H9 (cell line): Measurements from ENCODE around the gene SCGB1C1. TPM values are rescaled to one million over a fixed set of nuclear protein-coding genes. Genes with fewer than 3 reads are reported as not detected.

Experiments
- DNase-seq: peaks from one replicate; pipeline ENCODE4 v3.0.0-alpha.2; 2017
- H2AFZ ChIP-seq: one replicate; pipeline ENCODE4 v1.6.1; 2013; ENCODE audit warnings: mild to moderate bottlenecking, low read length, control low read depth, moderate library complexity
- H2AK5ac ChIP-seq: 2 replicates; pipeline ENCODE4 v1.6.1; 2013; ENCODE audit warnings: low read length, control low read depth, mixed read lengths; ENCODE audit not compliant: insufficient read length
- H2BK120ac ChIP-seq: one replicate; pipeline ENCODE4 v1.6.1; 2013; ENCODE audit warnings: low read depth, mild to moderate bottlenecking, low read length, control low read depth, inconsistent platforms; ENCODE audit not compliant: poor library complexity, severe bottlenecking
- H2BK12ac ChIP-seq: 2 replicates; pipeline ENCODE4 v1.6.1; 2013; ENCODE audit warnings: low read length, control low read depth, mixed read lengths, low read depth; ENCODE audit not compliant: insufficient read length
- H2BK15ac ChIP-seq: 2 replicates; pipeline ENCODE4 v1.6.1; 2013; ENCODE audit warnings: low read depth, low read length, control low read depth
- H2BK20ac ChIP-seq: one replicate; pipeline ENCODE4 v1.6.1; 2013; ENCODE audit warnings: low read depth, mild to moderate bottlenecking, low read length, control low read depth, inconsistent platforms; ENCODE audit not compliant: poor library complexity, severe bottlenecking
- H2BK5ac ChIP-seq: 2 replicates; pipeline ENCODE4 v1.6.1; 2013; ENCODE audit warnings: low read length, control low read depth, mixed read lengths; ENCODE audit not compliant: insufficient read length
- H3K14ac ChIP-seq: 2 replicates; pipeline ENCODE4 v1.6.1; 2013; ENCODE audit warnings: low read length, control low read depth; ENCODE audit not compliant: insufficient read depth
- H3K18ac ChIP-seq: 2 replicates; pipeline ENCODE4 v1.6.1; 2013; ENCODE audit warnings: low read depth, mild to moderate bottlenecking, mixed read lengths, low read length, control low read depth; ENCODE audit not compliant: insufficient read length
- H3K23ac ChIP-seq: 2 replicates; pipeline ENCODE4 v1.6.1; 2013; ENCODE audit warnings: low read length, control low read depth, mixed read lengths, low read depth; ENCODE audit not compliant: insufficient read length
- H3K23me2 ChIP-seq: 2 replicates; pipeline ENCODE4 v1.6.1; 2013; ENCODE audit warnings: low read depth, mild to moderate bottlenecking, mixed read lengths, low read length, control low read depth; ENCODE audit not compliant: insufficient read length, poor library complexity, severe bottlenecking
- H3K27ac ChIP-seq: 2 replicates; pipeline ENCODE4 v1.5.1; 2013; ENCODE audit warnings: low read length, control low read depth, mixed read lengths, low read depth; ENCODE audit not compliant: insufficient read length
- H3K27me3 ChIP-seq: 2 replicates; pipeline ENCODE4 v1.6.1; 2013; ENCODE audit warnings: low read length, control low read depth, inconsistent platforms; ENCODE audit not compliant: insufficient read depth
- H3K4ac ChIP-seq: 2 replicates; pipeline ENCODE4 v1.6.1; 2013; ENCODE audit warnings: low read depth, mild to moderate bottlenecking, control low read depth, inconsistent platforms, low read length, moderate library complexity
- H3K4me1 ChIP-seq: 2 replicates; pipeline ENCODE4 v1.6.1; 2013; ENCODE audit warnings: low read length, control low read depth, inconsistent platforms; ENCODE audit not compliant: insufficient read depth
- H3K4me2 ChIP-seq: 2 replicates; pipeline ENCODE4 v1.6.1; 2013; ENCODE audit warnings: low read length, control low read depth, mixed read lengths; ENCODE audit not compliant: insufficient read length, insufficient read depth
- H3K56ac ChIP-seq: 2 replicates; pipeline ENCODE4 v1.6.1; 2013; ENCODE audit warnings: low read depth, mild to moderate bottlenecking, mixed read lengths, low read length, control low read depth; ENCODE audit not compliant: insufficient read length
- H3K79me1 ChIP-seq: 2 replicates; pipeline ENCODE4 v1.6.1; 2013; ENCODE audit warnings: low read depth, mild to moderate bottlenecking, moderate library complexity, low read length, control low read depth, inconsistent platforms; ENCODE audit not compliant: insufficient read depth, poor library complexity, severe bottlenecking
- H3K79me2 ChIP-seq: 2 replicates; pipeline ENCODE4 v1.6.1; 2013; ENCODE audit warnings: low read length, control low read depth, inconsistent platforms; ENCODE audit not compliant: insufficient read depth
- H3K9ac ChIP-seq: 2 replicates; pipeline ENCODE4 v1.6.1; 2013; ENCODE audit warnings: low read length, control low read depth, mixed read lengths; ENCODE audit not compliant: insufficient read length; ENCODE audit errors: extremely low read depth
- H3K9me3 ChIP-seq: one replicate; pipeline ENCODE4 v1.6.1; 2013; ENCODE audit warnings: low read depth, low read length, inconsistent platforms; ENCODE audit not compliant: control insufficient read depth
- H3T11ph ChIP-seq: one replicate; pipeline ENCODE4 v1.6.1; 2013; ENCODE audit warnings: mild to moderate bottlenecking, low read length, control low read depth, inconsistent platforms
- H4K20me1 ChIP-seq: one replicate; pipeline ENCODE4 v1.6.1; 2013; ENCODE audit not compliant: control insufficient read depth, insufficient read length, insufficient read depth
- H4K5ac ChIP-seq: 2 replicates; pipeline ENCODE4 v1.6.1; 2013; ENCODE audit warnings: low read depth, mild to moderate bottlenecking, mixed read lengths, low read length, control low read depth; ENCODE audit not compliant: insufficient read length
- H4K8ac ChIP-seq: replicated peaks from 2 replicates; pipeline ENCODE4 v1.6.1; 2013; ENCODE audit warnings: low read length, control low read depth, mixed read lengths, low read depth; ENCODE audit not compliant: insufficient read length
- H4K91ac ChIP-seq: 2 replicates; pipeline ENCODE4 v1.6.1; 2013; ENCODE audit warnings: low read depth, mild to moderate bottlenecking, moderate library complexity, mixed read lengths, low read length, control low read depth; ENCODE audit not compliant: insufficient read length
- H3K27ac Mint-ChIP-seq, 3 experiments: 2 replicates in 2 of 3; 3 replicates in 1 of 3; pipeline ENCODE4 v1.8.0; 2020 to 2021; ENCODE audit warnings: mixed read lengths in 3 of 3, mild to moderate bottlenecking in 1 of 3, moderate library complexity in 1 of 3
- H3K27me3 Mint-ChIP-seq: 2 replicates; pipeline ENCODE4 v1.8.0; 2021; ENCODE audit warnings: low read depth, mild to moderate bottlenecking, moderate library complexity, mixed read lengths
- H3K36me3 Mint-ChIP-seq, 3 experiments: 2 replicates in 2 of 3; 3 replicates in 1 of 3; pipeline ENCODE4 v1.8.0; 2020 to 2021; ENCODE audit warnings: low read depth in 3 of 3, mixed read lengths in 3 of 3; ENCODE audit not compliant: insufficient read depth in 1 of 3
- H3K4me1 Mint-ChIP-seq, 2 experiments: 2 replicates each; pipeline ENCODE4 v1.8.0; 2020; ENCODE audit warnings: mixed read lengths in 2 of 2
- H3K4me3 Mint-ChIP-seq, 2 experiments: 2 replicates in 1 of 2; 3 replicates in 1 of 2; pipeline ENCODE4 v1.8.0; 2020 to 2021; ENCODE audit warnings: mild to moderate bottlenecking in 2 of 2, mixed read lengths in 2 of 2, moderate library complexity in 1 of 2
- H3K9me3 Mint-ChIP-seq, 2 experiments: 2 replicates in 1 of 2; 3 replicates in 1 of 2; pipeline ENCODE4 v1.8.0; 2020; ENCODE audit warnings: mild to moderate bottlenecking in 2 of 2, mixed read lengths in 2 of 2, moderate library complexity in 1 of 2
- WGBS: extraction: QIAGEN DNeasy Blood & Tissue Kit; methylation state at CpG from one replicate; pipeline ENCODE4 v1.1.7; 2013; ENCODE audit warnings: missing lambda C conversion rate, low lambda C conversion rate, mixed read lengths; ENCODE audit not compliant: insufficient read length; ENCODE audit errors: extremely low coverage; 5-methylcytosine and 5-hydroxymethylcytosine counted together
- total RNA-seq: library from RNA; stranded (reverse); gene quantifications from 2 replicates; pipeline ENCODE4 v1.2.1, GENCODE V29; 2021
- TF ChIP-seq, protein P1 (sequence below): fragments of 200-600 bp; sonication (generic); conservative IDR thresholded peaks from 3 replicates; pipeline ENCODE4 v1.8.0; 2021; ENCODE audit warnings: antibody characterized with exemption, mild to moderate bottlenecking

The SCGB1C1 gene
- total RNA-seq, 1 experiment from 2014 or later, result not detected

DNA sequence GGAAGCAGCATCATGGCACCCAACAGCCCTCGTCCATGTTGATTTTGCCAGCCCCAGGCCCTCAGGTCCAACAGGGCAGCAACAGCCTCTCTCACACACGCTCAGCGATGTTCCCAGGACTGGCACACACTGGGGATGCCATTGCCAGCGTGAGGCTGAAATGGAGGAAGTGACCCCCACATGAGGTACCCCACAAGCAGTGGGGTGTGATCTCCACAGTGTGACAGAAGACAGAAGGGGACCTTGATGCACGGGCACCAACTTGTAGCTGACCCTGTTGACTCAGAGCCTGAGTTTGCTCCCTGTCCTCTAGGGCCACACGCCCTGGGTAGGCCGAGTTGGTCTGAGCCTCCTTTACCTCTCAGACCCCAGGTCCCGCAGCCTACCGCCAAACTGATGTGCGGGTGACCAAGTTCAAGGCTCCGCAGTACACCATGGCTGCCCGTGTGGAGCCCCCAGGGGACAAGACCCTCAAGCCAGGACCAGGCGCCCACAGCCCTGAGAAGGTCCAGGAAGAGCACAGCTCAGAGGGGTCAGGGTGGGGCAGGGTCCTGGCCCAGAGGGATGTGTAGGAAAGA is 6.2 kb downstream of the SCGB1C1 start:
- Histone ChIP-seq H4K20me1 (no peaks in the 10 kb centered on the region), H2AFZ (no peak overlapping the region), H3K4me1 (no peaks in the 10 kb centered on the region), H2AK5ac (no peak overlapping the region), H4K8ac (no peak overlapping the region), H3K14ac (no peak overlapping the region; the same call in 1 of the 2 replicates), H4K91ac (no peak overlapping the region), H2BK15ac (no peak overlapping the region), H2BK5ac (no peak overlapping the region), H3K9ac (no peak overlapping the region), H3K9me3 (no peaks in the 10 kb centered on the region), H3K79me2 (no peaks in the 10 kb centered on the region), H3K56ac (no peak overlapping the region), H2BK120ac (no peak overlapping the region), H3K4me2 (no peak overlapping the region), H3K18ac (no peak overlapping the region), H3T11ph (no peak overlapping the region), H3K23ac (no peak overlapping the region), H3K79me1 (no peaks in the 10 kb centered on the region), H3K23me2 (no peaks in the 10 kb centered on the region), H4K5ac (no peak overlapping the region), H2BK12ac (no peak overlapping the region), H2BK20ac (no peak overlapping the region), H3K27ac (no peak overlapping the region), H3K27me3 (no peaks in the 10 kb centered on the region), H3K4ac (no peak overlapping the region)
- Mint-ChIP-seq H3K27me3 (peaks cover 1% of the 10 kb centered on the region), H3K4me1 (no peaks in the 10 kb centered on the region), H3K9me3 (peaks cover 0 to 6% of the 10 kb centered on the region in 2 experiments; a peak in 4 of 5 replicates), H3K4me3 (no peak overlapping the region), H3K36me3 (peaks cover 3 to 16% (median 13%) of the 10 kb centered on the region in 3 experiments; a peak in 6 of 7 replicates), H3K27ac (no peak overlapping the region)
- WGBS, result no CpG with 5 or more reads among the region's 13 CpGs
- no peak for DNase-seq
- TF ChIP-seq, protein P1, sequence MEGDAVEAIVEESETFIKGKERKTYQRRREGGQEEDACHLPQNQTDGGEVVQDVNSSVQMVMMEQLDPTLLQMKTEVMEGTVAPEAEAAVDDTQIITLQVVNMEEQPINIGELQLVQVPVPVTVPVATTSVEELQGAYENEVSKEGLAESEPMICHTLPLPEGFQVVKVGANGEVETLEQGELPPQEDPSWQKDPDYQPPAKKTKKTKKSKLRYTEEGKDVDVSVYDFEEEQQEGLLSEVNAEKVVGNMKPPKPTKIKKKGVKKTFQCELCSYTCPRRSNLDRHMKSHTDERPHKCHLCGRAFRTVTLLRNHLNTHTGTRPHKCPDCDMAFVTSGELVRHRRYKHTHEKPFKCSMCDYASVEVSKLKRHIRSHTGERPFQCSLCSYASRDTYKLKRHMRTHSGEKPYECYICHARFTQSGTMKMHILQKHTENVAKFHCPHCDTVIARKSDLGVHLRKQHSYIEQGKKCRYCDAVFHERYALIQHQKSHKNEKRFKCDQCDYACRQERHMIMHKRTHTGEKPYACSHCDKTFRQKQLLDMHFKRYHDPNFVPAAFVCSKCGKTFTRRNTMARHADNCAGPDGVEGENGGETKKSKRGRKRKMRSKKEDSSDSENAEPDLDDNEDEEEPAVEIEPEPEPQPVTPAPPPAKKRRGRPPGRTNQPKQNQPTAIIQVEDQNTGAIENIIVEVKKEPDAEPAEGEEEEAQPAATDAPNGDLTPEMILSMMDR, result no peak
